T-helper 17 cell (primary cell): ENCODE measurements around the gene ESRRB. TPM values are rescaled to one million over a fixed set of nuclear protein-coding genes. Genes with fewer than 3 reads are reported as not detected.
A peak's percentile ranks its signal among the peaks of the same experiment; 100 is the strongest.

ENCODE experiments used
- ATAC-seq: fragments of 150-1000 bp; cut with Tn5 transposase; 2 replicates; pipeline ENCODE4 v1.10.0; 2021; ENCODE audit warnings: mild to moderate bottlenecking, moderate library complexity
- DNase-seq, 3 donors: peaks; one replicate each; pipeline versions ENCODE4 v3.0.0 to v3.0.0-alpha.2; 2020 to 2021
- H3K9me3 ChIP-seq: one replicate; pipeline ENCODE4 v1.7.0; 2013; ENCODE audit warnings: low read length, mild to moderate bottlenecking; ENCODE audit not compliant: control insufficient read depth, poor library complexity, severe bottlenecking
- H3K27ac Mint-ChIP-seq: one replicate; pipeline ENCODE4 v1.8.0; 2022; ENCODE audit warnings: mild to moderate bottlenecking, moderate library complexity, mixed read lengths
- H3K27me3 Mint-ChIP-seq: one replicate; pipeline ENCODE4 v1.8.0; 2022; ENCODE audit warnings: mixed read lengths
- H3K36me3 Mint-ChIP-seq: one replicate; pipeline ENCODE4 v1.8.0; 2022; ENCODE audit warnings: low read depth, mixed read lengths
- H3K4me1 Mint-ChIP-seq: one replicate; pipeline ENCODE4 v1.8.0; 2022; ENCODE audit warnings: mild to moderate bottlenecking, mixed read lengths
- H3K4me3 Mint-ChIP-seq: one replicate; pipeline ENCODE4 v1.8.0; 2022; ENCODE audit warnings: mild to moderate bottlenecking, moderate library complexity, mixed read lengths
- total RNA-seq, 4 donors: library from RNA in 2 of 4; stranded (reverse) in 2 of 4; gene quantifications; one replicate each; pipeline ENCODE4 v1.2.3 and lab custom pipeline; 2022 to 2026

The ESRRB gene
- total RNA-seq, 2 donors from 2014 or later, result 0.40 TPM; not detected in 1

DNA sequence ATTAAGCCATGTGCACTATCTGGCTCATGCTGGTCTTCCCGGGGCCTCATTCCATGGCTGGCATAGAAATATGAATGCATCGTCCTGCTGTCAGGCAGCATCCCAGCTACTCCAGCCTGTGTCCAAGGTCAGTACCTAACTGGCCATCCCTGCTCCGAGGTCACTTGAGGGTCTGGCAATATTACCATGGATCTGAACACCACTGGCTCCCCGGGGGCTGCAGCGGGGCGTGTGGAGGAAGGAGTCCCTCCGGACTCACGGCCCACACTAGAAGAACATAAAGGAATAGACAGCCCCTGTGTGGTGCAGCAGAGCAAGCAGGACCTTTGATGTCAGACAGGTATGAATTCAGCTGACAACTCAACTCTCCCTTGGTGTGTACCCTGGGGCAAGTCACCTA, 19.2 kb downstream of the ESRRB start:
- ATAC-seq, result no peak
- no peaks in the 10 kb centered on the region for H3K4me1 Mint-ChIP-seq
- no peak overlapping the region for H3K27ac Mint-ChIP-seq
- no peaks in the 10 kb centered on the region for H3K36me3 Mint-ChIP-seq
- no peak overlapping the region for H3K4me3 Mint-ChIP-seq
- no peaks in the 10 kb centered on the region for H3K9me3 ChIP-seq
- peaks cover 58% of the 10 kb centered on the region for H3K27me3 Mint-ChIP-seq
- no peak for DNase-seq

DNA sequence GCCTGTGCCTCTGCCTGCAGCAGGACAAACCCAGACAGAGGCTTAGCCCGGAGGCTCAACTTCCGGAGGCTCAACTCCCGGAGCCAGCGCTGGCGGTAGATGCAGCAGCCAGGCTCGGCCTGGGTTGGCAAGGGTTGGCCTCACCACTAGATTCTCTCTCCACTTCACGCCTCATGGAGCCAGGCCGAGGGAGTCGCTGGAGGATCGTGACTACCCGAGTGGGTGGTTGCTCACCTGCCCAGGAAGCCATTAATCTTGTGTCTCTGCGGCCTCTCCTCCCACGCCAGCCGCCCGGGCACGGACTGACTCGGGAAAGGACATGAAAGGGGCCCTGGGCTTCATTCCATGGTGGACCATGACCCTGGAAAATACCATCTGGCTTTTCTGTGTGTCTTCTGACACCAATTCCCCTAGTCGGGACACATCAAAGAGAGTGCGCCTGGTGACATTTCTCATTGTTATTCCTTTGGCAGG, 20.8 kb downstream of the ESRRB start:
- ATAC-seq, result no peak
- no peak for DNase-seq
- no peaks in the 10 kb centered on the region for H3K36me3 Mint-ChIP-seq
- H3K27ac Mint-ChIP-seq, result no peak overlapping the region
- H3K4me1 Mint-ChIP-seq, result no peaks in the 10 kb centered on the region
- no peaks in the 10 kb centered on the region for H3K9me3 ChIP-seq
- peaks cover 58% of the 10 kb centered on the region for H3K27me3 Mint-ChIP-seq
- no peak overlapping the region for H3K4me3 Mint-ChIP-seq

GRCh38 chr14:76405627-76406026, 29.7 kb downstream of the ESRRB start:
- H3K4me1 Mint-ChIP-seq, result no peaks in the 10 kb centered on the region
- ATAC-seq (no peak), DNase-seq (no peak)
- peaks cover 56% of the 10 kb centered on the region for H3K27me3 Mint-ChIP-seq
- no peak overlapping the region for H3K27ac Mint-ChIP-seq
- H3K4me3 Mint-ChIP-seq, result no peak overlapping the region
- H3K9me3 ChIP-seq, result no peaks in the 10 kb centered on the region
- no peaks in the 10 kb centered on the region for H3K36me3 Mint-ChIP-seq

DNA sequence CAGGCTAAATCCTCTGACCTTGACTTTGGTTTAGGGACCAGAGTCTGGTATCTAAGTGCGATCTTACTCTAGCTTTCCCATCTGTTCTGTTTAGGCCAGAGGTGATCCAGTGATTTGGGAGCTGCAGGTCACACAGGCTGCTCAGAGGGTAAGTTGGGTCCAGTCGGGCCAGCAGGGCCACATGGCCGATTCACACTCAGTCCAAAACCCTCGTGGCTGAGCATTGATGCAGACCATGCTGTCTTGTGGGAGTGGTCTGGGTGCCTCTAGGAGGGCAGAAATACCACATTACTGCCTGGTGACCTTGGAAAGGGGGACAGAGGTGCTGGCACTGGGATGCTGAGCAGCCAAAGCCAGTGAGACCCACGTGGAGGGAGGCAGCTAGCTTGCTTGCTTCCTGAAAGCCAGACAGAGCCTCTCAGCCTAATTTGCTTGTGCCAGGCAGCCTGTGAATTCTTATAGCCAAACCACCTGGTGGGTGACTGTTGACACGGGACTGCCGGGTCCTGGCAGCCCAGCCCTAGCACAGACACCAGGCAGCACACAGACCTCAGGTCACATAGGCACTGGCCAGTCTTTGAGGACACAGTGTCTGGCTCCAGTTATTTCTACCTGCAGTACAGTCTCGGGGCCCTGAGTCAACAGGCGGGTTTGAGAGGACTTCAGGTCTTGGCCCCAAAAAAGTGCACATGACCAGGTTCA, 31.7 kb downstream of the ESRRB start:
- Mint-ChIP-seq H3K4me3 (no peak overlapping the region), H3K27ac (no peak overlapping the region), H3K36me3 (no peaks in the 10 kb centered on the region), H3K4me1 (no peaks in the 10 kb centered on the region), H3K27me3 (peaks cover 52% of the 10 kb centered on the region)
- ATAC-seq (no peak), DNase-seq (no peak)
- no peaks in the 10 kb centered on the region for H3K9me3 ChIP-seq

- Mint-ChIP-seq H3K27ac (no peak overlapping the region), H3K36me3 (no peaks in the 10 kb centered on the region), H3K4me1 (no peaks in the 10 kb centered on the region), H3K27me3 (peaks cover 53% of the 10 kb centered on the region), H3K4me3 (no peak overlapping the region)
- DNase-seq (no peak), ATAC-seq (no peak)
- H3K9me3 ChIP-seq, result no peaks in the 10 kb centered on the region
These were observed 32.9 kb downstream of the ESRRB start for GRCh38 chr14:76408877-76409276.

GRCh38 chr14:76412501-76412900, 36.6 kb downstream of the ESRRB start:
- peaks cover 60% of the 10 kb centered on the region for H3K27me3 Mint-ChIP-seq
- H3K36me3 Mint-ChIP-seq, result no peaks in the 10 kb centered on the region
- H3K9me3 ChIP-seq, result no peaks in the 10 kb centered on the region
- no peak overlapping the region for H3K27ac Mint-ChIP-seq
- H3K4me3 Mint-ChIP-seq, result no peak overlapping the region
- H3K4me1 Mint-ChIP-seq, result peaks cover 5% of the 10 kb centered on the region
- no peak for DNase-seq
- no peak for ATAC-seq

GRCh38 chr14:76413106-76413961, 37.4 kb downstream of the ESRRB start:
- Mint-ChIP-seq H3K4me3 (peak overlapping the region; percentile 43), H3K4me1 (peaks cover 5% of the 10 kb centered on the region), H3K36me3 (no peaks in the 10 kb centered on the region), H3K27me3 (peaks cover 58% of the 10 kb centered on the region), H3K27ac (no peak overlapping the region)
- H3K9me3 ChIP-seq, result no peaks in the 10 kb centered on the region
- ATAC-seq (no peak), DNase-seq (no peak)

DNA sequence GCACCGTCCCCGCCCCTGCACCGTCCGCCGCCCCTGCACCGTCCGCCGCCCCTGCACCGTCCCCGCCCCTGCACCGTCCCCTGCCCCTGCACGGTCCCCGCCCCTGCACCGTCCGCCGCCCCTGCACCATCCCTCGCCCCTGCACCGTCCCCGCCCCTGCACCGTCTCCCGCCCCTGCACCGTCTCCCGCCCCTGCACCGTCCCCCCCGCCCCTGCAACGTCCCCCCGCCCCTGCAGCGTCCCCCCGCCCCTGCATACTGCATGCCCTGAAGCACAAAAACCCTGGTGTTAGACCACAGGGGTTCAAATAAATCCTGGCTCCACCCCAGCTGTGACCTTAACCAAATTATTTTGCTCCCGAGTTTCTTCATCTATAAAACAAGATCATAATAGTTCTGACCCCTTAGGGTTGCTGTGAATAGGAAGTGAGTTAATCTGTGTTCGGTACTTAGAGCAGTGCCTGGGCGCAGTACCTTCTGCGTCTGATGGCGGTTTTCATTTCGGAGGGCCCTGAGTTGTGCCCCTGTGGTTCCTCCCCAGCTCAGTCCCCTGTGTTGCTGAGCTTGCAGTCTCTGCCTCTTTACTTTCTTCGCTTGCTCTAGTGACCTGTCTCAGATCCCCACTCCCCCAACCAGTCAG, 38.1 kb downstream of the ESRRB start:
- H3K4me3 Mint-ChIP-seq, result no peak overlapping the region
- H3K27me3 Mint-ChIP-seq, result peaks cover 58% of the 10 kb centered on the region
- H3K4me1 Mint-ChIP-seq, result peaks cover 5% of the 10 kb centered on the region
- H3K27ac Mint-ChIP-seq, result no peak overlapping the region
- H3K9me3 ChIP-seq, result no peaks in the 10 kb centered on the region
- DNase-seq (no peak), ATAC-seq (no peak)
- no peaks in the 10 kb centered on the region for H3K36me3 Mint-ChIP-seq

GRCh38 chr14:76419399-76419798, 43.5 kb downstream of the ESRRB start:
- peaks cover 48% of the 10 kb centered on the region for H3K27me3 Mint-ChIP-seq
- no peak for DNase-seq
- no peak for ATAC-seq
- H3K4me3 Mint-ChIP-seq, result no peak overlapping the region
- no peaks in the 10 kb centered on the region for H3K9me3 ChIP-seq
- H3K36me3 Mint-ChIP-seq, result no peaks in the 10 kb centered on the region
- H3K27ac Mint-ChIP-seq, result no peak overlapping the region
- peaks cover under 1% of the 10 kb centered on the region for H3K4me1 Mint-ChIP-seq

GRCh38 chr14:76420827-76421226, 44.9 kb downstream of the ESRRB start:
- DNase-seq, result no peak
- no peaks in the 10 kb centered on the region for H3K36me3 Mint-ChIP-seq
- H3K27ac Mint-ChIP-seq, result no peak overlapping the region
- H3K4me3 Mint-ChIP-seq, result no peak overlapping the region
- no peaks in the 10 kb centered on the region for H3K4me1 Mint-ChIP-seq
- no peaks in the 10 kb centered on the region for H3K9me3 ChIP-seq
- no peak for ATAC-seq
- H3K27me3 Mint-ChIP-seq, result peaks cover 38% of the 10 kb centered on the region

DNA sequence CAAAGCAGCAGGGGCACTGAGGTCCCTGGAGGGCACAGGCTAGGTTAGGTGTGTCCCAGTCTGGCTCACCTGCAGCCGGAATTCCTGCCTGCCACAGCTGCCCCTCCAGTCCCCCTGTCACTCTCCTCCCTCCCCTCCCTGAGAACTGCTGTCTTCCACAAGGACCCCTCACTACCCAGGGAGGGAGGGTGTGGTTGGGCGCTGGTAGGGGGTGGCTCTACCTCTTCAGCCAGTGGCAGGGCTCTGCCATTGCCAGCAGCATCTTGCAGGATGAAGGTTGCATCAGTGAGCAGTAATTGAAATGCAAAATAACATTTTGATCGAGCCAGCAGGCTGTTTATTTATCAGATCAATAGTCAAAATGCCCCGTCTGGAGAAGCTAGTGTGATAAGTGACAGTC, 45.7 kb downstream of the ESRRB start:
- no peak for ATAC-seq

GRCh38 chr14:76422662-76423061, 46.7 kb downstream of the ESRRB start:
- Mint-ChIP-seq H3K27ac (no peak overlapping the region), H3K27me3 (peaks cover 33% of the 10 kb centered on the region), H3K4me3 (no peak overlapping the region), H3K36me3 (no peaks in the 10 kb centered on the region), H3K4me1 (no peaks in the 10 kb centered on the region)
- H3K9me3 ChIP-seq, result no peaks in the 10 kb centered on the region
- ATAC-seq, result no peak
- no peak for DNase-seq

More for the DNA sequence above, 45.7 kb downstream of the ESRRB start:
- no peak for DNase-seq
- no peaks in the 10 kb centered on the region for H3K9me3 ChIP-seq
- Mint-ChIP-seq H3K27ac (no peak overlapping the region), H3K36me3 (no peaks in the 10 kb centered on the region), H3K4me1 (no peaks in the 10 kb centered on the region), H3K4me3 (no peak overlapping the region), H3K27me3 (peaks cover 34% of the 10 kb centered on the region)

DNA sequence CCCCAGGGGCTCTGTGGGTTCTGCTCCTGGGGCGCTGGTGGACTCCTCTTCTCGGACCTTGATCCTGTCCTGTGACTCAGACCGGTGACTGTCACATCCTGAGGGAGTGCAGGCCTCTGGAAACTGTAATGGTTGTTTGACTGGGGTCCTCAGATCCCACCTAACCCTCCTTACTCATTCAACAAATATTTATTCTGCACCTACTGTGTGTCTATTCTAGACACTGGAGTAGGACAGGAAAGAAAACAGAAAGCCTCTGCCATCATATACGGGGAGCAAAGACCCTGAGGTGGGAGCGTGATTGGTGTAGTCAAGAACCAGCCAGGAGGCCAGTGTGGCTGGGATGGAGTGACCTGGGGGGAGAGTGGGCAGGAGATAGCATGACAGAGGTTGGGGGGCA, 47.6 kb downstream of the ESRRB start:
- Mint-ChIP-seq H3K4me1 (no peaks in the 10 kb centered on the region), H3K4me3 (no peak overlapping the region), H3K27me3 (peaks cover 32% of the 10 kb centered on the region), H3K36me3 (no peaks in the 10 kb centered on the region), H3K27ac (no peak overlapping the region)
- H3K9me3 ChIP-seq, result no peaks in the 10 kb centered on the region
- DNase-seq (no peak), ATAC-seq (no peak)
